Measurements from ENCODE around the gene MYLIP. TPM values are rescaled to one million over a fixed set of nuclear protein-coding genes. Genes with fewer than 3 reads are reported as not detected.

The MYLIP gene
- total RNA-seq, 1 donor from 2014 or later = 81.2 TPM

- no peak for DNase-seq (ENCODE audit: low spot score)
- H3K9me3 Mint-ChIP-seq = peaks cover 25% of the 10 kb centered on the region
- intact Hi-C loops (cut with micrococcal nuclease) = no loop called here
- H3K4me1 Mint-ChIP-seq (ENCODE audit: low read depth) = peaks cover 19% of the 10 kb centered on the region
- H3K36me3 Mint-ChIP-seq (ENCODE audit: low read depth) = peaks cover 8% of the 10 kb centered on the region
- H3K27ac Mint-ChIP-seq = no peak overlapping the region
- H3K27me3 Mint-ChIP-seq (ENCODE audit: low read depth) = no peaks in the 10 kb centered on the region
- H3K4me3 Mint-ChIP-seq (ENCODE audit: low read depth) = no peak overlapping the region
Observed at GRCh38 chr6:16095180-16095579, 33.7 kb upstream of the MYLIP start.

DNA sequence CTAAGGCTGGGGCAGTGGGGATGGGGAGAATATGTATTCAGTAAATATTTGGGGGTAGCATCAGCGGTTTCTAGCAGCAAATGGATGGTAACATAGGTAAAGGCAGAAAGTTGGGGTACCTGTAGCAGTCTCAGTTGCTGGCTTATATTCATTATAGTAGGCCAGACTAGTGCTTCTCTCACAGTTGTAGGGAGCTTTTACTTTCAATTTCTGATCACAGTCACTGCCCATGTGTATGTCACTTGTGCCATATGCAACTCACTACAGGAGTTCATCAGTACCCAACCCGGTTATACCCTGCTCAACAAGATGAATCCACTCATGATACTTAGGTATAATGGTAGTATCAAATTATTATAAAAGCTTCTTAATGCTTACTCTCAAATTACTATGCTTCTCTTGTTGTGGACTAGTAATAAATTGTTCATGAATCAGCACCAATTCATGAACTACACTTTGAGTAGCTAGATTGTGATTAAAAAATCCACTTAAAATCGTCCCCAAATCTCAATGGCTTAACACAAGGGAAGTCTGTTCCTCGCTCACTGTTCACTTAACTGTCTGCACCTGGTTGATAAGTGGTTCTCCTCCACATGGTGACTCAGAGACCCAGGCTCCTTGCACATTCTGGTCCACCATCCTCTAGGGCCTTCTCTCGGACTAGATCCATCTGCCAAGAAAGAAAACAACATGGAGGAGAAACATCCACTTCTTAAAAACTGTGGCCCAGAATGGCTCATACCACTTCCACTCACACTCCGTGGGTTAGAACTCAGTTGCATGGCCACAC is 31.3 kb upstream of the MYLIP start:
- Mint-ChIP-seq H3K27ac (no peak overlapping the region), H3K4me3 (ENCODE audit: low read depth) (no peak overlapping the region), H3K36me3 (ENCODE audit: low read depth) (peaks cover 8% of the 10 kb centered on the region), H3K4me1 (ENCODE audit: low read depth) (peaks cover 14% of the 10 kb centered on the region), H3K9me3 (peaks cover 38% of the 10 kb centered on the region), H3K27me3 (ENCODE audit: low read depth) (no peaks in the 10 kb centered on the region)
- no peak for DNase-seq (ENCODE audit: low spot score)
- intact Hi-C loops (cut with micrococcal nuclease) = no loop called here

DNA sequence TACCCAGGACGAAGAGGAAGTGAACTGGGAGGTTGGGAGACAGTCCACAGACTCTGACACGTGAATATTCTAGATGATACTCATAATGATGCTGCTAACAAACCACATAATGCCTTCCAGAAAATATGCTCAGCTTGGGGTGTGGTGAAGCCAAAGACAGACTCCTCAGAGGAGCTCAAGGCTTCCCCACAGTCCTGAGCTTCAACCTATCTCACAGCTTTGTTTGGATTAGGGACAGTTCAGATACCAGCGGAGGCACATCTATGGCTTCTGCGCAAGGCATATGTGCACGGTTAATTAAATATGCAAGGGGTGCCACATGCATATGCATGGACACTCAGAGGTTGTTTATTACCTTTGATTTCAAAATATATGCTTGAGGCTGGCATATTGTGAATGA is 30.7 kb upstream of the MYLIP start:
- intact Hi-C loops (cut with micrococcal nuclease) = no loop called here
- Mint-ChIP-seq H3K27me3 (ENCODE audit: low read depth) (no peaks in the 10 kb centered on the region), H3K4me1 (ENCODE audit: low read depth) (peaks cover 10% of the 10 kb centered on the region), H3K4me3 (ENCODE audit: low read depth) (no peak overlapping the region), H3K9me3 (peaks cover 38% of the 10 kb centered on the region), H3K36me3 (ENCODE audit: low read depth) (peaks cover 8% of the 10 kb centered on the region), H3K27ac (no peak overlapping the region)
- DNase-seq (ENCODE audit: low spot score) = no peak

DNA sequence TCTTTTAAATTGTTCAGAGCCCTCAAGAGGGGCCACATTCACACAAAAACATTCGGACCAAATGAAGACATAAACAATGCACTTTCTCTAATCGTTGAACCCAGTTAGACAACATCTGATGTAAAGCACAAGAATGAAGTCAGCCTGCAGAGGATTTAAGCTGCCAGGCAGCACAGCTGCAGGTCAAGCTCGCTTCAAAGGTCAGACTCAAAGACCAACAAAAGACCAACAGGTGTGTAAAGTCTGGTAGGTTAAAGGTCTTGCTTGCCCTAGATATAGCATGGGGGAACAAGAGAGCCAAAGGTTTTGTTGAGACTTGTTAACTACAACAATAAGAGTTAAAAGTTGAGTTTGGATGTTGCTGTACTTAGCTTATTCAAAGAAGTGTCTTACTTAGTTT is 26.7 kb upstream of the MYLIP start:
- Mint-ChIP-seq H3K4me3 (ENCODE audit: low read depth) (no peak overlapping the region), H3K27ac (no peak overlapping the region), H3K27me3 (ENCODE audit: low read depth) (no peaks in the 10 kb centered on the region), H3K4me1 (ENCODE audit: low read depth) (peaks cover 3% of the 10 kb centered on the region), H3K9me3 (peaks cover 38% of the 10 kb centered on the region), H3K36me3 (ENCODE audit: low read depth) (peaks cover 8% of the 10 kb centered on the region)
- DNase-seq (ENCODE audit: low spot score) = no peak
- intact Hi-C loops (cut with micrococcal nuclease) = no loop called here

DNA sequence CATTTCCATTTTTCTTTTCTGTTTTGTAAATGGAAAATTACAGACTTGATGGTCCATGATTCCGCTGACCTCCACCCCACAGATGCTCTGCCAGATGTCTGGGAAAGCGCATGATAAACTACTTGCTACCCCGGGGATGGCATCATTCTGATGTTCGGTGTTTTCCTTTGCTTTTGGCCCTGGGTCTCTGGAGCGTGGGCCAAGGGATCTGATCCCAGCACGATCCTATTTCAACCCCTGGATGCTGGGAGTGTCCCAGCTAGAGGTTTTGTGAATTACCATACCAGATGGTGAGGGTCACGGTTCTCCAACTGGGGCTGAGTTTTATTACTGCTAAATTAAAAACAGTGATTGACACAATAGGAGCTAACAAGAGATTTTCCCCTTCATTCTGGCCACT is 25.2 kb upstream of the MYLIP start:
- Mint-ChIP-seq H3K27ac (no peak overlapping the region), H3K4me3 (ENCODE audit: low read depth) (no peak overlapping the region), H3K9me3 (peaks cover 27% of the 10 kb centered on the region), H3K4me1 (ENCODE audit: low read depth) (no peaks in the 10 kb centered on the region), H3K27me3 (ENCODE audit: low read depth) (no peaks in the 10 kb centered on the region), H3K36me3 (ENCODE audit: low read depth) (peaks cover 5% of the 10 kb centered on the region)
- DNase-seq (ENCODE audit: low spot score) = no peak
- intact Hi-C loops (cut with micrococcal nuclease) = no loop called here

GRCh38 chr6:16104624-16105433 is 24.1 kb upstream of the MYLIP start:
- Mint-ChIP-seq H3K36me3 (ENCODE audit: low read depth) (no peaks in the 10 kb centered on the region), H3K4me1 (ENCODE audit: low read depth) (no peaks in the 10 kb centered on the region), H3K27ac (no peak overlapping the region), H3K9me3 (peaks cover 16% of the 10 kb centered on the region), H3K4me3 (ENCODE audit: low read depth) (no peak overlapping the region), H3K27me3 (ENCODE audit: low read depth) (no peaks in the 10 kb centered on the region)
- no peak for DNase-seq (ENCODE audit: low spot score)
- intact Hi-C loops (cut with micrococcal nuclease) = no loop called here

- intact Hi-C loops (cut with micrococcal nuclease) = no loop called here
- Mint-ChIP-seq H3K4me3 (ENCODE audit: low read depth) (no peak overlapping the region), H3K27me3 (ENCODE audit: low read depth) (no peaks in the 10 kb centered on the region), H3K4me1 (ENCODE audit: low read depth) (no peaks in the 10 kb centered on the region), H3K36me3 (ENCODE audit: low read depth) (no peaks in the 10 kb centered on the region), H3K9me3 (peaks cover 7% of the 10 kb centered on the region), H3K27ac (no peak overlapping the region)
- DNase-seq (ENCODE audit: low spot score) = no peak
Observed at GRCh38 chr6:16105854-16106253, 23.0 kb upstream of the MYLIP start.

GRCh38 chr6:16106991-16107787 is 21.7 kb upstream of the MYLIP start:
- H3K4me1 Mint-ChIP-seq (ENCODE audit: low read depth) = no peaks in the 10 kb centered on the region
- H3K4me3 Mint-ChIP-seq (ENCODE audit: low read depth) = no peak overlapping the region
- intact Hi-C loops (cut with micrococcal nuclease) = no loop called here
- H3K27ac Mint-ChIP-seq = no peak overlapping the region
- DNase-seq (ENCODE audit: low spot score) = no peak
- H3K9me3 Mint-ChIP-seq = no peaks in the 10 kb centered on the region
- no peaks in the 10 kb centered on the region for H3K27me3 Mint-ChIP-seq (ENCODE audit: low read depth)
- no peaks in the 10 kb centered on the region for H3K36me3 Mint-ChIP-seq (ENCODE audit: low read depth)

DNA sequence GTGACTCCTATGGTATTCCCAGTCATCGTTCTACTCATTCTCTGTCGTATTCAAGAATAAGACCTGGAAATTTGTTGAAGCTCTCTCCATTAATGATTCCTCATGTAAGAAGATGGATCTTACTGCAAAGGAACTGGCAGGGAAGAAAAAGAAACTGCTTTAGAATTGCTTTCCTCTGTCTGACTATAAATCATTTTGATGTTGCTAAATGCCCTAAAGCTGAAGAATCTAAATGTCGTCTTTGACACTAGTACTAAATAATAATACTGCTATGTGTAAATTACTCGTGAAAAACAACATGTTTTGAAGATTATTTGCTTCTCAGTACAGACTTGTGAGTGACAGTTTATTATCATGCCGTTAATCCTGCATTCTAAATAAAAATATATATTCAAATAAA is 20.5 kb upstream of the MYLIP start:
- no peaks in the 10 kb centered on the region for H3K36me3 Mint-ChIP-seq (ENCODE audit: low read depth)
- H3K4me3 Mint-ChIP-seq (ENCODE audit: low read depth) = no peak overlapping the region
- no peaks in the 10 kb centered on the region for H3K9me3 Mint-ChIP-seq
- intact Hi-C loops (cut with micrococcal nuclease) = no loop called here
- peaks cover 1% of the 10 kb centered on the region for H3K27me3 Mint-ChIP-seq (ENCODE audit: low read depth)
- no peak for DNase-seq (ENCODE audit: low spot score)
- H3K4me1 Mint-ChIP-seq (ENCODE audit: low read depth) = no peaks in the 10 kb centered on the region
- H3K27ac Mint-ChIP-seq = no peak overlapping the region

DNA sequence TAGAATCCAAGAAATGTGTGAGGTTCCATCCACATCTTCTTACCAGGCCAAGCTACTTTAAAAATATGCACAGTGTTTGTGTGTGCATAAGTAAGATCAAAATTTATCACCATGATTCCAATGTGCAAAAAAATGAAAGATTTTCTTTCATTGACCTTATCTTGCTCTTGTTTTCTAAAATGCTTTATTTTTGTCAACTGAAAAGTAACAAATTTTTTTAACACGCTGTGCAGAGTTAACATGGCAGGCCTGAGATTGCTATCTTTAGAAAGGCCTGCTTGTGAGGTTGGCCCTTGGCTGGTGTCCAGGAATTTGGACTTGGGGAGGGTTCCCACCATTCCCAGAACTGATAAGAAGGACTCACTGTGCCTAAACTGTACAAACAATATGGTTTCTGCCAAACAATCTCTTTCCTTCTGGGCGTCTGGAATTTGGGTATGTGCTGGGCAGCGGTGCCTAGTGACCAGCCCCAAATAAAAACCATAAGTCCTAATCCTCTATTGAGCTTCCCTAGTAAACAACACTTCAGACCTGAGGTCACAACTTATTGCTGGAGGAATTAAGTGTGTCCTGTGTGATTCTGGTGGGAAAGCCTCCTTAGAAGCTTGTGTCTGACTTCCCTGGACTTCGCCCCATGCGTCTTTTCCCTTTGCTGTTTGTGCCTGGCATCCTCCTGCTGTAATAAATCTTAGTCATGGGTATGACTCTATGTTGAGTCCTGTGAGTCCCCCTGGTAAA is 19.8 kb upstream of the MYLIP start:
- intact Hi-C loops (cut with micrococcal nuclease) = no loop called here
- no peak overlapping the region for H3K27ac Mint-ChIP-seq
- H3K4me1 Mint-ChIP-seq (ENCODE audit: low read depth) = no peaks in the 10 kb centered on the region
- DNase-seq (ENCODE audit: low spot score) = no peak
- H3K36me3 Mint-ChIP-seq (ENCODE audit: low read depth) = no peaks in the 10 kb centered on the region
- H3K27me3 Mint-ChIP-seq (ENCODE audit: low read depth) = peaks cover 3% of the 10 kb centered on the region
- no peak overlapping the region for H3K4me3 Mint-ChIP-seq (ENCODE audit: low read depth)
- no peaks in the 10 kb centered on the region for H3K9me3 Mint-ChIP-seq

DNA sequence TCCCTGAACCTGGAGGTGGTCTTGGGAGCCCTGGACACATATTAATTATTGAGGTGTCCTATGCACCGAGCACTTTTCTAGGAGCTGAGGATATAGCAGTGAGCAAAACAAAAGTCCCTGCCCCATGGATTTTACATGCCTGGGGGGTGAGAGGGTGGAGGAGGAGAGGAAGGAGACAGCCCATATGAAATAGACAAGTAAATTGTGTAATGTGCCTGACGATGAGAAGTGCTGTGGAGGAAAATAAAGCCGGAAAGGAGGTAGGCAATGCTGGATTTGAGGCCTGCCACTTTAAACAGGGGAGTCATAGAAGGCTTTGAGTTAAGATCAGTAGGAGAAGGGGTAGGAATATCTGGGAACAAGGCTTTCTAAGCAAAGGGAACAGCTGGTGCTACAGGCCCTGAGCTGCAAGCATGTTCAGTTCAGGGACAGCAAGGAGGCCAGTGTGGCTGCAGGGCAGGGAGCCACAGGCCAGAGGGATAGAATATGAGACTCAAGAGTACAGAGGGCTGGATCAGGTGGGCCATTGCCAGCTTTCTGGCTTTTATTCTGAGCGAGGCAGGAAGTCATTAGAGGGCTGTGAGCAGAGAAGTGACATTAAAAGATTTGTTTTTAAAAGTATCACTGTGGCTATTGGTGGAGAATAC is 19.1 kb upstream of the MYLIP start:
- Mint-ChIP-seq H3K9me3 (no peaks in the 10 kb centered on the region), H3K4me1 (ENCODE audit: low read depth) (no peaks in the 10 kb centered on the region), H3K4me3 (ENCODE audit: low read depth) (no peak overlapping the region), H3K36me3 (ENCODE audit: low read depth) (no peaks in the 10 kb centered on the region), H3K27ac (no peak overlapping the region), H3K27me3 (ENCODE audit: low read depth) (peaks cover 7% of the 10 kb centered on the region)
- no peak for DNase-seq (ENCODE audit: low spot score)
- intact Hi-C loops (cut with micrococcal nuclease) = no loop called here

DNA sequence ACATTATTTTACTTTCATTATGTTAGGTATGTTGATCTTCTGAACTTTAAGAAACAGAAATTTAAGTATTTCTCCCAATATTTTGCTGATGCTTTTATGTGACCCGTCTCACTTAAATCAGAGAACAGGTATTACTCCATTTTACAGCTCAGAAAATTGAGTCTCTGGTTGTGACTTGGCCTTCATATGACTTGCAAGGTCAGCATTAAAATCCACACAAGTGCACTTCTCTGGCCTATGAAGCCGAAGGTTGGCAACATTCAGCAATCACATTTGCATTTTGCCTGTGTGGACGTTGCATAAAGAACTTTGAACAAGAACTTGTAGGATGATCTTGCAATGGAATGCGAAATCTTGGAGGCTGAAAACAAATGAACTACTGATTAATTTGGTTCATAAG is 10.1 kb upstream of the MYLIP start:
- DNase-seq (ENCODE audit: low spot score) = no peak
- peaks cover 10% of the 10 kb centered on the region for H3K4me1 Mint-ChIP-seq (ENCODE audit: low read depth)
- no peak overlapping the region for H3K4me3 Mint-ChIP-seq (ENCODE audit: low read depth)
- peaks cover 21% of the 10 kb centered on the region for H3K27me3 Mint-ChIP-seq (ENCODE audit: low read depth)
- H3K9me3 Mint-ChIP-seq = no peaks in the 10 kb centered on the region
- H3K27ac Mint-ChIP-seq = no peak overlapping the region
- intact Hi-C loops (cut with micrococcal nuclease) = no loop called here
- H3K36me3 Mint-ChIP-seq (ENCODE audit: low read depth) = no peaks in the 10 kb centered on the region
